HepG2 (cell line): ENCODE results near the gene LRP1B.

ENCODE experiments used
- AFF4 ChIP-seq: sonication (generic); formaldehyde crosslinking; IDR thresholded peaks from 2 replicates; pipeline ENCODE4 v1.4.0; 2020; ENCODE audit warnings: missing genetic modification reagents
- CTCF ChIP-seq: sonication (generic); formaldehyde crosslinking; IDR thresholded peaks from 2 replicates; pipeline ENCODE4 v1.5.0; 2020; ENCODE audit warnings: mild to moderate bottlenecking, missing genetic modification reagents, moderate library complexity
- MXI1 ChIP-seq: IDR thresholded peaks from 3 replicates; pipeline ENCODE4 v1.6.1; 2012; ENCODE audit warnings: low read depth, low read length, inconsistent platforms, borderline replicate concordance
- NFYC ChIP-seq: IDR thresholded peaks from 2 replicates; pipeline ENCODE4 v1.6.1; 2016; ENCODE audit warnings: missing genetic modification reagents, missing compliant biosample characterization
- PCBP1 ChIP-seq: fragments of 200-400 bp; formaldehyde crosslinking; IDR thresholded peaks from 2 replicates; pipeline ENCODE4 v1.6.1; 2017; ENCODE audit warnings: mild to moderate bottlenecking, low read depth, low read length, borderline replicate concordance
- THRA ChIP-seq: sonication (generic); formaldehyde crosslinking; IDR thresholded peaks from 2 replicates; pipeline ENCODE4 v1.4.0; 2020; ENCODE audit warnings: missing genetic modification reagents, borderline replicate concordance
- ZFP82 ChIP-seq: sonication (generic); formaldehyde crosslinking; IDR thresholded peaks from 2 replicates; pipeline ENCODE4 v1.5.1; 2020; ENCODE audit warnings: mild to moderate bottlenecking, missing genetic modification reagents, borderline replicate concordance
- ZNF558 ChIP-seq: sonication (generic); formaldehyde crosslinking; IDR thresholded peaks from 2 replicates; pipeline ENCODE4 v1.9.0; 2022; ENCODE audit warnings: mild to moderate bottlenecking, missing genetic modification reagents, borderline replicate concordance
- ZNF782 ChIP-seq: sonication (generic); formaldehyde crosslinking; IDR thresholded peaks from 2 replicates; pipeline ENCODE4 v1.4.0; 2020; ENCODE audit warnings: missing genetic modification reagents, mild to moderate bottlenecking, borderline replicate concordance

GRCh38 chr2:141946016-141946415 is 184.8 kb downstream of the LRP1B start:
- no peak for TF ChIP-seq THRA (CRISPR knock-in tag)
- TF ChIP-seq CTCF, result no peak
- no peak for TF ChIP-seq ZFP82 (CRISPR knock-in tag)
- TF ChIP-seq ZNF782, result no peak
- no peak for TF ChIP-seq ZNF558 (CRISPR knock-in tag)
- TF ChIP-seq PCBP1, result no peak
- TF ChIP-seq MXI1, result no peak
- TF ChIP-seq AFF4 (CRISPR knock-in tag), result no peak
- no peak for TF ChIP-seq NFYC (CRISPR knock-in tag)
